DND-41 (cell line): ENCODE measurements around the gene TAB2.

Source experiments
- ATAC-seq: fragments of 200-7000 bp; cut with Tn5 transposase; 3 replicates; pipeline ENCODE4 v1.9.1; 2021; ENCODE audit warnings: low read depth; ENCODE audit not compliant: insufficient read depth
- DNase-seq: peaks from one replicate; pipeline ENCODE4 v3.0.0-alpha.2; 2020
- H2AFZ ChIP-seq: 2 replicates; pipeline ENCODE4 v1.6.0; 2012; ENCODE audit warnings: low read depth, low read length
- H3K27ac ChIP-seq: 2 replicates; pipeline ENCODE4 v1.5.1; 2012; ENCODE audit warnings: low read length, inconsistent platforms
- H3K27me3 ChIP-seq: fragments of 200-600 bp; sonication (generic); 2 replicates; pipeline ENCODE4 v1.6.0; 2012; ENCODE audit warnings: low read length, mild to moderate bottlenecking, inconsistent platforms; ENCODE audit not compliant: insufficient read depth, poor library complexity
- H3K36me3 ChIP-seq: 2 replicates; pipeline ENCODE4 v1.5.1; 2012; ENCODE audit warnings: low read length, inconsistent platforms; ENCODE audit not compliant: insufficient read depth
- H3K4me1 ChIP-seq: 2 replicates; pipeline ENCODE4 v1.5.1; 2012; ENCODE audit warnings: mild to moderate bottlenecking, low read length; ENCODE audit not compliant: insufficient read depth
- H3K4me2 ChIP-seq: 2 replicates; pipeline ENCODE4 v1.6.0; 2012; ENCODE audit warnings: mild to moderate bottlenecking, moderate library complexity, low read length, inconsistent platforms; ENCODE audit not compliant: insufficient read depth
- H3K4me3 ChIP-seq, 2 experiments: fragments of 200-600 bp in 1 of 2; shearing (Covaris generic) in 1 of 2; 2 replicates each; pipeline ENCODE4 v1.5.1; 2012 to 2016; ENCODE audit warnings: inconsistent platforms in 2 of 2, low read length in 2 of 2, mild to moderate bottlenecking in 2 of 2, low read depth in 1 of 2, moderate library complexity in 1 of 2
- H3K79me2 ChIP-seq: 2 replicates; pipeline ENCODE4 v1.6.0; 2012; ENCODE audit warnings: low read length, inconsistent platforms; ENCODE audit not compliant: insufficient read depth
- H3K9ac ChIP-seq: 2 replicates; pipeline ENCODE4 v1.6.0; 2012; ENCODE audit warnings: low read depth, mild to moderate bottlenecking, inconsistent platforms, low read length, moderate library complexity
- H3K9me3 ChIP-seq: 2 replicates; pipeline ENCODE4 v1.5.1; 2012; ENCODE audit warnings: low read length, moderate library complexity, mild to moderate bottlenecking, inconsistent platforms; ENCODE audit not compliant: insufficient read depth, severe bottlenecking
- H4K20me1 ChIP-seq: 2 replicates; pipeline ENCODE4 v1.6.0; 2012; ENCODE audit warnings: low read length; ENCODE audit not compliant: insufficient read depth
- CTCF ChIP-seq: IDR thresholded peaks from 2 replicates; pipeline ENCODE4 v1.5.1; 2012; ENCODE audit warnings: borderline replicate concordance, low read length, moderate library complexity, mild to moderate bottlenecking; ENCODE audit not compliant: poor library complexity, severe bottlenecking; ENCODE audit errors: extremely low read depth
- EZH2 ChIP-seq: IDR thresholded peaks from 3 replicates; pipeline ENCODE4 v1.6.1; 2012; ENCODE audit warnings: borderline replicate concordance, low read depth, mild to moderate bottlenecking, moderate library complexity, low read length, inconsistent platforms; ENCODE audit not compliant: severe bottlenecking

The TAB2 gene

GRCh38 chr6:149393002-149393679, 75.6 kb downstream of the TAB2 start:
- Histone ChIP-seq H3K4me1 (peaks cover 8% of the 10 kb centered on the region), H3K36me3 (peaks cover 57% of the 10 kb centered on the region), H3K27me3 (no peaks in the 10 kb centered on the region), H2AFZ (no peak overlapping the region), H3K9me3 (no peaks in the 10 kb centered on the region), H3K27ac (no peak overlapping the region), H3K9ac (no peak overlapping the region), H3K79me2 (peaks cover 80% of the 10 kb centered on the region), H4K20me1 (peaks cover 11% of the 10 kb centered on the region), H3K4me3 (no peak overlapping the region), H3K4me2 (no peak overlapping the region)
- DNase-seq (no peak), ATAC-seq (no peak)
- TF ChIP-seq EZH2: no peak
- TF ChIP-seq CTCF: no peak

GRCh38 chr6:149395185-149395584, 77.7 kb downstream of the TAB2 start:
- peaks cover 8% of the 10 kb centered on the region for H3K4me1 ChIP-seq
- H3K27ac ChIP-seq: no peak overlapping the region
- TF ChIP-seq EZH2 (no peak), CTCF (no peak)
- H3K4me2 ChIP-seq: no peak overlapping the region
- peaks cover 10% of the 10 kb centered on the region for H4K20me1 ChIP-seq
- peaks cover 74% of the 10 kb centered on the region for H3K36me3 ChIP-seq
- H3K9ac ChIP-seq: no peak overlapping the region; the same call in 1 of the 2 replicates
- H3K9me3 ChIP-seq: no peaks in the 10 kb centered on the region
- ATAC-seq (no peak), DNase-seq (no peak)
- no peak overlapping the region for H2AFZ ChIP-seq
- H3K27me3 ChIP-seq: no peaks in the 10 kb centered on the region
- no peak overlapping the region for H3K4me3 ChIP-seq
- peaks cover 65% of the 10 kb centered on the region for H3K79me2 ChIP-seq

- H3K36me3 ChIP-seq: peaks cover 81% of the 10 kb centered on the region
- DNase-seq: no peak
- H4K20me1 ChIP-seq: peaks cover 6% of the 10 kb centered on the region
- H3K4me3 ChIP-seq: no peak overlapping the region
- H2AFZ ChIP-seq: no peak overlapping the region
- no peak overlapping the region for H3K27ac ChIP-seq
- H3K79me2 ChIP-seq: peaks cover 45% of the 10 kb centered on the region
- H3K9me3 ChIP-seq: no peaks in the 10 kb centered on the region
- no peaks in the 10 kb centered on the region for H3K27me3 ChIP-seq
- H3K9ac ChIP-seq: no peak overlapping the region
- no peak overlapping the region for H3K4me2 ChIP-seq
- peaks cover 5% of the 10 kb centered on the region for H3K4me1 ChIP-seq
- TF ChIP-seq EZH2 (no peak), CTCF (no peak)
- no peak for ATAC-seq
Measured at GRCh38 chr6:149397384-149397783, 79.9 kb downstream of the TAB2 start.
